Uterus (tissue), 2 donors: ENCODE measurements around the gene TMEM178B.

Experiments
- CTCF ChIP-seq, 4 experiments: fragments of 200-600 bp in 2 of 4; fragments of 450-650 bp in 2 of 4; sonication (generic) in 2 of 4; IDR thresholded peaks; one replicate each; pipeline ENCODE4 v1.5.1; 2016 to 2019; ENCODE audit warnings: antibody characterized with exemption in 4 of 4, mild to moderate bottlenecking in 2 of 4, moderate library complexity in 1 of 4
- POLR2A ChIP-seq, 2 donors: fragments of 450-650 bp; IDR thresholded peaks; one replicate each; pipeline ENCODE4 v1.6.1; 2016; ENCODE audit warnings: antibody characterized with exemption in 2 of 2, mild to moderate bottlenecking in 1 of 2, moderate library complexity in 1 of 2

- TF ChIP-seq CTCF (IDR thresholded peaks at IDR 0.05) (no peak), POLR2A (IDR thresholded peaks at IDR 0.05) (no peak)
Observed at GRCh38 chr7:141288626-141289025, 214.8 kb downstream of the TMEM178B start.
